Measurements from ENCODE around the gene NHS. TPM values are rescaled to one million over a fixed set of nuclear protein-coding genes. Genes with fewer than 3 reads are reported as not detected.

Gene NHS
- total RNA-seq, 1 experiment from 2014 or later, result 2.2 TPM

GRCh38 chrX:17520016-17520615 lies 145.1 kb downstream of the NHS start:
- Histone ChIP-seq H3K9me3 (no peaks in the 10 kb centered on the region), H3K27me3 (replicated peaks; ENCODE audit: control insufficient read depth, insufficient read depth, low read length) (no peaks in the 10 kb centered on the region), H3K36me3 (ENCODE audit: control insufficient read depth, insufficient read depth, low read length) (no peaks in the 10 kb centered on the region), H3K4me1 (no peaks in the 10 kb centered on the region), H3K4me3 (ENCODE audit: low read depth, low read length) (no peak overlapping the region)
- TF ChIP-seq, protein P1, sequence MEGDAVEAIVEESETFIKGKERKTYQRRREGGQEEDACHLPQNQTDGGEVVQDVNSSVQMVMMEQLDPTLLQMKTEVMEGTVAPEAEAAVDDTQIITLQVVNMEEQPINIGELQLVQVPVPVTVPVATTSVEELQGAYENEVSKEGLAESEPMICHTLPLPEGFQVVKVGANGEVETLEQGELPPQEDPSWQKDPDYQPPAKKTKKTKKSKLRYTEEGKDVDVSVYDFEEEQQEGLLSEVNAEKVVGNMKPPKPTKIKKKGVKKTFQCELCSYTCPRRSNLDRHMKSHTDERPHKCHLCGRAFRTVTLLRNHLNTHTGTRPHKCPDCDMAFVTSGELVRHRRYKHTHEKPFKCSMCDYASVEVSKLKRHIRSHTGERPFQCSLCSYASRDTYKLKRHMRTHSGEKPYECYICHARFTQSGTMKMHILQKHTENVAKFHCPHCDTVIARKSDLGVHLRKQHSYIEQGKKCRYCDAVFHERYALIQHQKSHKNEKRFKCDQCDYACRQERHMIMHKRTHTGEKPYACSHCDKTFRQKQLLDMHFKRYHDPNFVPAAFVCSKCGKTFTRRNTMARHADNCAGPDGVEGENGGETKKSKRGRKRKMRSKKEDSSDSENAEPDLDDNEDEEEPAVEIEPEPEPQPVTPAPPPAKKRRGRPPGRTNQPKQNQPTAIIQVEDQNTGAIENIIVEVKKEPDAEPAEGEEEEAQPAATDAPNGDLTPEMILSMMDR (IDR thresholded peaks at IDR 0.05; ENCODE audit: insufficient read depth in 1 of 2, low read depth in 1 of 2, low read length in 1 of 2, severe bottlenecking in 1 of 2, unreplicated experiment in 1 of 2), result no peak
- Mint-ChIP-seq H3K27ac (ENCODE audit: unreplicated experiment) (no peak overlapping the region), H3K4me1 (ENCODE audit: low read depth, unreplicated experiment) (no peaks in the 10 kb centered on the region), H3K4me3 (ENCODE audit: unreplicated experiment) (no peak overlapping the region), H3K9me3 (ENCODE audit: unreplicated experiment) (no peaks in the 10 kb centered on the region), H3K36me3 (ENCODE audit: insufficient read depth, unreplicated experiment) (no peaks in the 10 kb centered on the region), H3K27me3 (ENCODE audit: insufficient read depth, unreplicated experiment) (no peaks in the 10 kb centered on the region)
- CTCF ChIA-PET, result no interaction called here
- POLR2A ChIA-PET, result no interaction called here
- no peak for DNase-seq
- intact Hi-C loops (cut with micrococcal nuclease; ENCODE audit: unreplicated experiment), result no loop called here
- BruUV-seq (replicated peaks), result no TSS peak

DNA sequence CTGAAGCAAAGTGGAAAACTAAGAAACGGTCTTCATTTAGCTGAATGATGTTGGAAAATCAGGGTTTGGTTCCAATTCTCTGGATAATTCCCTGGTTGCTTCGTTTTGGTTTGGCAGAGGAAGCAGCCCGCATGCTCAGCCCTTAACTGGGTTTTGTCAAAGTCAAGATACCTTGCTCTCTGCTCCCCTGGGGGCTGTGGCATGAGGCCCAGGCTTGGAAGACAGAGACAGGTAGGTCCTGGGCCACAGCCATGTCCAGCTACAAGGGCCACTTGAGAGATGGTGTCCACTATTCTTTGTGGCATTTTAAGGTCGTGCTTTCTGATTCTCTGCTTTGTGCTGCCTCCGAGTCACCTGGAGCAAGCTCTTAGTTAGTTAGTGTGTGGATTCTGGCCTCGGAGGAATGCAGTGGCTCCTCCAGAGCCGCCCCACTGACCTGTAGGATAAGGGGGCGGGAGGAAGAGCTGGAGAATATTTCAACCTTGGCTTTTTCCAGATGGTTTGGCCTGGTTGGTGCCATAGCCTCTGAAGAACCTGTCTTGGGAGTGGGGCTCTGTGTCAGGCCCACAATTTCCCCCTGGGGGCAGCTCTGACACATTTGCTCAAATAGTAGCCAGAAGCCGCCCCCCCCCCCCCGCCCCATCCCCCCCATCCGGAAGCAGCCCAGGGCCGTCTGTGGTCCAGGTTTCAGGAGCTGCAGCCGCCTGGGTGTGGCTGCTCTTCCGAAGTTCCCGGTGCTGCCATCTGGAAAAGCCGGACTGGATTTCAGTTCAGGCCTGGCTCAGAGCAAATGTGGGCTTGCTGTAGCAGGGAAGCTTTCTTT lies 147.1 kb downstream of the NHS start:
- H3K27me3 ChIP-seq (replicated peaks; ENCODE audit: control insufficient read depth, insufficient read depth, low read length), result no peaks in the 10 kb centered on the region
- Mint-ChIP-seq H3K27ac (ENCODE audit: unreplicated experiment) (no peak overlapping the region), H3K9me3 (ENCODE audit: unreplicated experiment) (no peaks in the 10 kb centered on the region), H3K27me3 (ENCODE audit: insufficient read depth, unreplicated experiment) (no peaks in the 10 kb centered on the region), H3K4me3 (ENCODE audit: unreplicated experiment) (no peak overlapping the region), H3K4me1 (ENCODE audit: low read depth, unreplicated experiment) (peaks cover under 1% of the 10 kb centered on the region), H3K36me3 (ENCODE audit: insufficient read depth, unreplicated experiment) (no peaks in the 10 kb centered on the region)
- POLR2A ChIA-PET, result no interaction called here
- no peaks in the 10 kb centered on the region for H3K4me1 ChIP-seq
- BruUV-seq (replicated peaks), result no TSS peak
- CTCF ChIA-PET, result interaction anchor here (0.6 to 0.7 kb wide), 2 partner anchors 146 to 288 kb away, joined by 6 to 7 read pairs; no protein-coding TSS in a partner anchor
- H3K36me3 ChIP-seq (ENCODE audit: control insufficient read depth, insufficient read depth, low read length), result no peaks in the 10 kb centered on the region
- no peaks in the 10 kb centered on the region for H3K9me3 ChIP-seq
- TF ChIP-seq, protein P1 (IDR thresholded peaks at IDR 0.05; ENCODE audit: insufficient read depth in 1 of 2, low read depth in 1 of 2, low read length in 1 of 2, severe bottlenecking in 1 of 2, unreplicated experiment in 1 of 2), result no peak
- intact Hi-C loops (cut with micrococcal nuclease; ENCODE audit: unreplicated experiment), result loop anchor here (1.0 kb wide), 1 partner anchor 147 kb away; the partner anchor contains the start of gene NHS
- no peak overlapping the region for H3K4me3 ChIP-seq (ENCODE audit: low read depth, low read length)
- DNase-seq, result peak; percentile 17 to 43

- Mint-ChIP-seq H3K9me3 (ENCODE audit: unreplicated experiment) (no peaks in the 10 kb centered on the region), H3K36me3 (ENCODE audit: insufficient read depth, unreplicated experiment) (no peaks in the 10 kb centered on the region), H3K4me3 (ENCODE audit: unreplicated experiment) (no peak overlapping the region), H3K27ac (ENCODE audit: unreplicated experiment) (no peak overlapping the region), H3K27me3 (ENCODE audit: insufficient read depth, unreplicated experiment) (peaks cover 3% of the 10 kb centered on the region), H3K4me1 (ENCODE audit: low read depth, unreplicated experiment) (peaks cover 12% of the 10 kb centered on the region)
- Histone ChIP-seq H3K4me3 (ENCODE audit: low read depth, low read length) (no peak overlapping the region), H3K9me3 (no peaks in the 10 kb centered on the region), H3K27me3 (replicated peaks; ENCODE audit: control insufficient read depth, insufficient read depth, low read length) (no peaks in the 10 kb centered on the region), H3K4me1 (no peaks in the 10 kb centered on the region), H3K36me3 (ENCODE audit: control insufficient read depth, insufficient read depth, low read length) (no peaks in the 10 kb centered on the region)
- ChIA-PET CTCF (no interaction called here), POLR2A (no interaction called here)
- intact Hi-C loops (cut with micrococcal nuclease; ENCODE audit: unreplicated experiment), result no loop called here
- TF ChIP-seq, protein P1 (IDR thresholded peaks at IDR 0.05; ENCODE audit: insufficient read depth in 1 of 2, low read depth in 1 of 2, low read length in 1 of 2, severe bottlenecking in 1 of 2, unreplicated experiment in 1 of 2), result no peak
- no TSS peak for BruUV-seq (replicated peaks)
- DNase-seq, result no peak
Measured at GRCh38 chrX:17525266-17525665, 150.3 kb downstream of the NHS start.

All from Caco-2 (cell line).